ENCODE measurements around the gene TMEM198.

Gene TMEM198, protein sequence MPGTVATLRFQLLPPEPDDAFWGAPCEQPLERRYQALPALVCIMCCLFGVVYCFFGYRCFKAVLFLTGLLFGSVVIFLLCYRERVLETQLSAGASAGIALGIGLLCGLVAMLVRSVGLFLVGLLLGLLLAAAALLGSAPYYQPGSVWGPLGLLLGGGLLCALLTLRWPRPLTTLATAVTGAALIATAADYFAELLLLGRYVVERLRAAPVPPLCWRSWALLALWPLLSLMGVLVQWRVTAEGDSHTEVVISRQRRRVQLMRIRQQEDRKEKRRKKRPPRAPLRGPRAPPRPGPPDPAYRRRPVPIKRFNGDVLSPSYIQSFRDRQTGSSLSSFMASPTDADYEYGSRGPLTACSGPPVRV

GRCh38 chr2:219543596-219544358, at the start of gene TMEM198, which contains the start of gene CHPF:
TSS of gene TMEM198 (plus strand) at chr2:219544028. CDS start at chr2:219544728, 700 bp downstream.
TSS of gene CHPF (minus strand) at chr2:219543809. CDS start at chr2:219543538, 271 bp downstream.
- DNase-seq = peak; percentile 93

DNA sequence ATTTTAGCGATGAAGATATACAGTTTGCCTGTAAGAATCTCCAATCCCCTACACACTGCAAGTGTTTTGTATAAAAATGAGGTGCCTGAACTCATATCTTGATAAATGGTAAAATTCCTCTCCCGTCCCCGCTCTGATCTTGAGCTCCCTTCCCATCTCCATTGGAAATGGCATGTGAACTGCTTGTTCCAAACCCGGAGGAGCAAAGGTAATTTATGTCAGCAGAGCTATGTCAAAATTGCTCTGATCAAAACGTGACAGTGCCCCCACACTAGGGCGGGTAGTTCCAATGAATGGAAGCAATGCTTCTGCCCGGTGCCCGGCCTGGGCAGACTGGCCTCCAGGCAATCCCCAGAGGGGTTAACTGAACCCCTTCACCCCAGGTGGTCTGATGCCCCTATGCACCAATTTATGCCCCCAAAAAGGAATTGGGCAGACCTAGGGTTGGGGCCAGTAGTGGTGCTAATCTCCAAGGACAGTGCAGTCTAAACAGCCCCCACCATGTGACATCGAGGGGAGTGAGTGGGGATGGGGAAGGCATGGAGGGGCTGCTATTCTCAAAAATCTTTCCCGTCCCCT, 48.8 kb upstream of the TMEM198 start:
- no peak for DNase-seq

DNA sequence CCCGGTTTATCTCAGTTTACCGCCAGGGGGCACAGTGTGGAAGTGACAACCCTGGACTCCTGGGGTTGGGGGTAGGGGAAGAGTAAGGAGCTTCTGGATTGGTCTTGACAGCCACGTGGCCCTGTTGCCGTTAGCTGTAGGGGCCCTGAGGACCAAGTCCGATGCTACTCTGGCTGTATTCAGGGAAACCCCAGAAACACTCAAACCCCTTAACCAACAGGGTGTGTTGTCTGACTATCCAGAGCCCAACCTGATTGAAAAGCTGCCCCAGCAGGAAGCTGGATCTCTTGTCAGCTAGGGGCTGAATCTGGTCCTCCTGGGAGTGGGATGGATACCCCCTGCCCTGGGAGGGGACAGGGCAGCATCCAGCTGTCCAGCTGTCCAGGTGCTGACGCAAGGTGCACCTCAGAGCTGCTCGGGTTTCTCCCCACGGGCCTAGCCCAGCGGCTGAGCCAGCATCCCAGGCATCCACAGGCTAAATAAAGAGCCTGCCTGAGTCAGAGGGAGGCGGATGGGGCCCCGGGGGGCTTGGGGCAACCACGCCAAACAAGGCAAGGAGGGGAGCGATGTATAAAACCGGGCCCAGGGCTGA, 48.2 kb upstream of the TMEM198 start:
- DNase-seq = no peak

DNA sequence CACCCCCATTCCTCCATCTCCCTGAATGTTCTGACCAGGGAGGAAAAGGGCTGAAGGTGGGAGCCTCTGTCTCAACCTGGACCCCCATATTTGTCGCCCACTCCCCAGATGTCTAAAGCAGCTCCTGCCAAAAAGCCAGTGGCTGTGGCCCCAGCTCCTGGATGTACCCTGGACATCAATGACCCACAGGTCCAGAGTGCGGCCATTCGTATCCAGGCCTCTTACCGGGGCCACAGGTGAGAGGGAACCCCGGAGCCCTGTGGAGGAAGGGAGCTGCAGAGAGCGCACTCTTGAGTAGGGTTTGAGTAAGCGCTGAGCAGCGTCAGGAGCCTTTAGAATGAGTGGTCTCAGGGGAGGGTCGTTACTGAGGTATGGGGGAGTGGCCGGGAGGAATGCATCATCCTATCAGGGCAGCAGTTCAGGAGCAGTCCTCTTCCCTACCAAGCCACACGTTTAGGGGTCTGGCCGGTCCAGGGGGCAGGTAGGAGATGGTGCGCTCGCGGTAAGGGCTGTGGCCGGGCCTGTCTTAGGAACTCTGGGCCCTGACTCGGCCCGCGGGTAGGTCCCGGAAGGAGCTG, 47.5 kb upstream of the TMEM198 start:
- DNase-seq = no peak

- no peak for DNase-seq
These were observed 46.9 kb upstream of the TMEM198 start for GRCh38 chr2:219496825-219497494.

- peak; percentile 73 for DNase-seq
These were observed 46.1 kb upstream of the TMEM198 start for GRCh38 chr2:219497495-219498279.

DNA sequence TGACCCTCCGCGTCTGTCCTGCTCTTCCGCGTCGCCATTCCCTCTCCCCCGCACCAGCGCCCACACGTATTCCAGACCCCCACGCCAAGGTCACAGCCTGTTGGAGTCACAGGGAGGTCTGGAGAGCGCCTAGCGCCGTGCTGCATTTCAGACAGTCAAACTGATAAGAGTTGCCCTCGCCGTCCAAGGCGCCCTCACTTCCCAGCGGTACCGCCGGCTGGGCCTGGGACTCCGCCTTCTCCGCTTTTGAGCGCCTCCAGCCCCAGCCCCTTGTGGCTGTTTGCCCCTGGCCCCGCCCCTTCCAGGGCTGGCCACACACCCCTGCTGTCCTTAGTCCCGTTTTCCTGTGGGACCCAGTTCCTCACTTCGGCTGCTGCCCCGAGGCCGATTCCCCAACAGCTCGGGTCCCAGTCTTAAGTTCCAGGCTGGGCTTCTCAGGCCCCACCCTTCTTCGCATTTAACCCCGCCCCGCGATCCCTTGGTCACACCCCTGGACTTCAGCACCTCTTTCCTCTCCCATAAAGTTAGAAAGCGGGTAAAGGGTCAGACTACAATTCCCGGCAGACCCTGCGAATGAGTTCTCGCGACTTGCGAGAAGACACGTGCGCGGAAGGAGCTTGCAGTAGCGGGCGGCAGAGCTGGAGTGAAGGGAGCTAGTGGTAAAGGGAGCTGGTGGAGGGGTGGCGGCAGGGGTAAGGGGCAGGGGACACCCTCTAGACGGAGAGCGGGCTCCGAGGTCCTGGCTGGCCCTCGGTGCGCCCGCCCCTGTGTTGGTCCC, 45.4 kb upstream of the TMEM198 start, which contains the start of gene GMPPA:
GMPPA (plus strand) TSS at position 612 of the 778 bp plus-strand sequence. CDS start 1,085 bp downstream, outside the sequence.
- DNase-seq = peak; percentile 88

DNA sequence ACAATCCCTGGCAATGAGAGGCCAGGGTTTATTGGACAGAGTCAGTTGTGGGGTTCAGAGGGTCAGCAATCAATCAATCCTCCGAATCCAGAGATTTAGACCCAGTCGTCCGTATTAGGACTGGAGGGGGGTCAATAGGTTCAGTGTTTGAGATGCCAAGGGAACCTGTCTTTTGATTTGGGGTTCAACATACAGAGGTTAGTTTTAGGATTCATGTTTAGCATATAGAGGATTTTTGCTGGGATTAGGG, 44.8 kb upstream of the TMEM198 start:
- DNase-seq = no peak

GRCh38 chr2:219499555-219499954, 44.3 kb upstream of the TMEM198 start:
- no peak for DNase-seq

- no peak for DNase-seq
These were observed 43.7 kb upstream of the TMEM198 start for GRCh38 chr2:219500135-219500534.

DNA sequence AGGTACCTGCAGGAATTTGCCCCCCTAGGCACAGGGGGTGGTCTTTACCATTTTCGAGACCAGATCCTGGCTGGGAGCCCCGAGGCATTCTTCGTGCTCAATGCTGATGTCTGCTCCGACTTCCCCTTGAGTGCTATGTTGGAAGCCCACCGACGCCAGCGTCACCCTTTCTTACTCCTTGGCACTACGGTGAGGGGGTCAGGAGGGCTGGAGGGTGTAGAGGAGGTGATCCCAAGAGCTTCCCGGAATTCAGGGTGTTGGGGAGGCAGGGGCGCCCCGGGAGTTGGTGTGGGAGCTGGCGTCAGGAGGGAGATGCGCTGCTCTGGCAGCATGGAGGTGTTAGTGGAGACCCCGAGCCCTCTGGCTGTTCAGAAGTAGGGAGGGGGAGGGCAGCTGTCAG, 42.0 kb upstream of the TMEM198 start:
- DNase-seq = no peak

- no peak for DNase-seq
These were observed 41.2 kb upstream of the TMEM198 start for GRCh38 chr2:219502618-219503017.

DNA sequence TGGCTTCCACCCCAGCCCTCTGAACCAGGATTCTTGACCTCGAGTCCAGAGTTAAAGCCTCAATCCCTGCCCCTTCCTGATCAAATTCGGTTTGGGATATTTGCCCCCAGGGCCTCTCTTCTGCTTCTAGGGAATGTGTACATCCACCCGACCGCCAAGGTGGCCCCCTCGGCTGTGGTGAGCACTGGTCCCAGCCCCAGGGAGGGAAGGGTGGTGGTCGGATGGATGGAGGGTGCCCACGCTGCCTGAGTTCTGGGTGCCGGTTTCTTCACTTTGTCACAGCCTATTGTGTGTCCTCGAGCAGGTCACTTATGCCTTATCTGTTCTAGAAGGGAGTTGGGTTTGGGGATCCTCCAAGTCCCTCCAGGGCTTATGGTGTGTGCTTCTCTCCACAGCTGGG, 38.2 kb upstream of the TMEM198 start:
- DNase-seq = no peak

- DNase-seq = no peak
These were observed 37.6 kb upstream of the TMEM198 start for GRCh38 chr2:219506153-219506801.

- no peak for DNase-seq
These were observed 36.9 kb upstream of the TMEM198 start for GRCh38 chr2:219506802-219507526.

DNA sequence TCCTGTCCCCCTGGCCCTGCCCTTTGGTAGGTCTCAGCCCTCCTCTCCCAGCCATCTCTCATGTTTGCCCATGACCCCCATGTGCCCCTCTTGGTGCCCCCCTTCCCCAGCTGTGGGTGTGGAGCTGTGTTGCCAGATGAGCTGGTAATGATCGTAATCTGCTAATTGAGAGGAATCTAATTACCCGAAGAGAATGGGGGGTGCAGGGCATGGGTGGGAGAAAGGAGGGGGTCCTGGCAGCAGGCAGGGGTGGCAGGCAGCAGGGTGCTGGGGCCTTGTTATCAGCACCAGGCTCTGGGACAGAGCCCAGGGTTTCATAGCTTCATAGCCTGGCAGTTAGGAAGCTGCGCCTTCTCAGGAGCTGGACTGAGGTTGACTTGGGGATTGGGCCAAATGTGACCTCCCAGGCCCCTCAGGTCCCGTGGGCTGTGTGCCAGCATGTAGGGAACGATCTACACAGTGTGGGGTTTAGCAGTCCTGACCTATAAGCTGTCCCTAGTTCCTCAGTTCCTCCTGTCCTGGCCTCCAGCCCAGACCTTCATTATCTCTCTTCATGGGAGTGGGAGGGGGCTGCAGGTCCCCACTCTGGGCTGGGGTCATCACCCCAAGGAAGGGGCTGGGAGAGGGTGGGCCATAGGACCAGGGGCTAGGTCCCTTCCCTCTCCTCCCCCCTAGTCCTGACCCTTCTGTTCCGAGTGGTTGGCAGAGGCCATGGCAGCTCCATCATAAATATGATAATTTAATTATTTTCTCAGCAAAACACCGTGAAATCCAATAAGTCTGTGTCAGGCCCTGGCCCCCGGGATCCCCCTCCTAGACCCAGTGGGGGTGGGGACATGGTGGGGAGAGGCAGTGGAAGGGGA, 36.0 kb upstream of the TMEM198 start:
- DNase-seq = no peak

- DNase-seq = no peak
These were observed 35.4 kb upstream of the TMEM198 start for GRCh38 chr2:219508444-219508734.

GRCh38 chr2:219508971-219509779, 34.7 kb upstream of the TMEM198 start:
- no peak for DNase-seq

Data from activated CD4-positive, CD25-positive, alpha-beta regulatory T cell treated with anti-CD3 and anti-CD28 coated beads, Interleukin-2, amount 50 U/mL, for 72 hours (primary cell).